Measurements from ENCODE around the gene RPAIN. TPM values are rescaled to one million over a fixed set of nuclear protein-coding genes. Genes with fewer than 3 reads are reported as not detected.

The RPAIN gene
- total and polyA plus RNA-seq, 2 of the 13 experiments (the other 11 are each of a cell fraction or from before 2014, with no cell fraction given) = 42.1 to 58.5 TPM

DNA sequence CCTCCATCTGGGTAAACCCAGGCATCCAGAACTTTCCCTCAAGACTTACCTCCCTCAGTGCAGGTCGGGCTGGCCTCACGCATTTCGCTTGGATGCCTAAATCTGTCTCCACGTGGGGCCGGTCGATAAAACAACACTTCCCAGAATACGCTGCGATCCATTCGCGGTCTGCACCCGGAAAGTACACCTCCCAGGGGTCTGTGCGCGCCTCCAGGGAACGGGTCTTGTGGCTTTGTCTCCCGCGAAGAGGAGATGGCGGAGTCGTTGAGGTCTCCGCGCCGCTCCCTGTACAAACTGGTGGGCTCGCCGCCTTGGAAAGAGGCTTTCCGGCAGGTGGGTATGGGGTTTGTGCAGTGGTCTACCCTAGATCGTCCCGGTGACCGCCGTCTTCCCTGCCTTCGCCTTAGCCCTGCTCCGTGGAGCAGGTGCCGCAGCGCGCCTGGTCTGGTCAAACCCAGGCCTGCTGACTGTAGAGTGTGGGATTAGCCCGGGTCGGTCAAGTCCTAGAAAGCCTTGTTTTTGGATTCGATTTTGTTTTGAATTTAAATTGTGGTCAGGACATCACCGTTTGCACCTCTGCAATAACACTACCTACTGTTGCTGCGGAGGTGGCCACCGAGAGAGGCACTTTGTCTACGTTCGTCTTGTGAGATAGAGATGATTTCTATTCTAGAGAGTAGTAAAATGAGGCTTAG, at the start of gene RPAIN (continued):
- TF ChIP-seq, protein P1, sequence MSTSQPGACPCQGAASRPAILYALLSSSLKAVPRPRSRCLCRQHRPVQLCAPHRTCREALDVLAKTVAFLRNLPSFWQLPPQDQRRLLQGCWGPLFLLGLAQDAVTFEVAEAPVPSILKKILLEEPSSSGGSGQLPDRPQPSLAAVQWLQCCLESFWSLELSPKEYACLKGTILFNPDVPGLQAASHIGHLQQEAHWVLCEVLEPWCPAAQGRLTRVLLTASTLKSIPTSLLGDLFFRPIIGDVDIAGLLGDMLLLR (CRISPR knock-in tag; IDR thresholded peaks at IDR 0.05) = peak; percentile 91; the same call in 1 of the 2 replicates
- TF ChIP-seq, protein P2, sequence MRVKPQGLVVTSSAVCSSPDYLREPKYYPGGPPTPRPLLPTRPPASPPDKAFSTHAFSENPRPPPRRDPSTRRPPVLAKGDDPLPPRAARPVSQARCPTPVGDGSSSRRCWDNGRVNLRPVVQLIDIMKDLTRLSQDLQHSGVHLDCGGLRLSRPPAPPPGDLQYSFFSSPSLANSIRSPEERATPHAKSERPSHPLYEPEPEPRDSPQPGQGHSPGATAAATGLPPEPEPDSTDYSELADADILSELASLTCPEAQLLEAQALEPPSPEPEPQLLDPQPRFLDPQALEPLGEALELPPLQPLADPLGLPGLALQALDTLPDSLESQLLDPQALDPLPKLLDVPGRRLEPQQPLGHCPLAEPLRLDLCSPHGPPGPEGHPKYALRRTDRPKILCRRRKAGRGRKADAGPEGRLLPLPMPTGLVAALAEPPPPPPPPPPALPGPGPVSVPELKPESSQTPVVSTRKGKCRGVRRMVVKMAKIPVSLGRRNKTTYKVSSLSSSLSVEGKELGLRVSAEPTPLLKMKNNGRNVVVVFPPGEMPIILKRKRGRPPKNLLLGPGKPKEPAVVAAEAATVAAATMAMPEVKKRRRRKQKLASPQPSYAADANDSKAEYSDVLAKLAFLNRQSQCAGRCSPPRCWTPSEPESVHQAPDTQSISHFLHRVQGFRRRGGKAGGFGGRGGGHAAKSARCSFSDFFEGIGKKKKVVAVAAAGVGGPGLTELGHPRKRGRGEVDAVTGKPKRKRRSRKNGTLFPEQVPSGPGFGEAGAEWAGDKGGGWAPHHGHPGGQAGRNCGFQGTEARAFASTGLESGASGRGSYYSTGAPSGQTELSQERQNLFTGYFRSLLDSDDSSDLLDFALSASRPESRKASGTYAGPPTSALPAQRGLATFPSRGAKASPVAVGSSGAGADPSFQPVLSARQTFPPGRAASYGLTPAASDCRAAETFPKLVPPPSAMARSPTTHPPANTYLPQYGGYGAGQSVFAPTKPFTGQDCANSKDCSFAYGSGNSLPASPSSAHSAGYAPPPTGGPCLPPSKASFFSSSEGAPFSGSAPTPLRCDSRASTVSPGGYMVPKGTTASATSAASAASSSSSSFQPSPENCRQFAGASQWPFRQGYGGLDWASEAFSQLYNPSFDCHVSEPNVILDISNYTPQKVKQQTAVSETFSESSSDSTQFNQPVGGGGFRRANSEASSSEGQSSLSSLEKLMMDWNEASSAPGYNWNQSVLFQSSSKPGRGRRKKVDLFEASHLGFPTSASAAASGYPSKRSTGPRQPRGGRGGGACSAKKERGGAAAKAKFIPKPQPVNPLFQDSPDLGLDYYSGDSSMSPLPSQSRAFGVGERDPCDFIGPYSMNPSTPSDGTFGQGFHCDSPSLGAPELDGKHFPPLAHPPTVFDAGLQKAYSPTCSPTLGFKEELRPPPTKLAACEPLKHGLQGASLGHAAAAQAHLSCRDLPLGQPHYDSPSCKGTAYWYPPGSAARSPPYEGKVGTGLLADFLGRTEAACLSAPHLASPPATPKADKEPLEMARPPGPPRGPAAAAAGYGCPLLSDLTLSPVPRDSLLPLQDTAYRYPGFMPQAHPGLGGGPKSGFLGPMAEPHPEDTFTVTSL (CRISPR knock-in tag; IDR thresholded peaks at IDR 0.05; ENCODE audit: borderline replicate concordance) = peak; percentile 39; the same call in 1 of the 2 replicates
- TF ChIP-seq NFIB (CRISPR knock-in tag; IDR thresholded peaks at IDR 0.05; ENCODE audit: borderline replicate concordance) (no peak), AKAP8 (CRISPR knock-in tag; IDR thresholded peaks at IDR 0.05) (no peak), DNMT3B (CRISPR knock-in tag; conservative IDR thresholded peaks at IDR 0.05) (0 out of 2 replicates have a peak, but pooled peaks have one; percentile 36), ZNF749 (CRISPR knock-in tag; IDR thresholded peaks at IDR 0.05; ENCODE audit: borderline replicate concordance) (no peak), TAF1 (CRISPR knock-in tag; IDR thresholded peaks at IDR 0.05) (peak; percentile 72), GATA4 (IDR thresholded peaks at IDR 0.05; ENCODE audit: borderline replicate concordance, low read depth) (peak; percentile 68; the same call in 1 of the 2 replicates), NCOA5 (CRISPR knock-in tag; IDR thresholded peaks at IDR 0.05) (no peak), CENPT (CRISPR knock-in tag; IDR thresholded peaks at IDR 0.05; ENCODE audit: low read depth) (no peak), HDAC6 (IDR thresholded peaks at IDR 0.05; ENCODE audit: low read depth, low read length) (no peak), MIER3 (CRISPR knock-in tag; IDR thresholded peaks at IDR 0.05; ENCODE audit: borderline replicate concordance) (0 out of 2 replicates have a peak, but pooled peaks have one; percentile 9), THYN1 (CRISPR knock-in tag; IDR thresholded peaks at IDR 0.05; ENCODE audit: borderline replicate concordance, low read depth) (no peak)
- TF ChIP-seq, protein P3, sequence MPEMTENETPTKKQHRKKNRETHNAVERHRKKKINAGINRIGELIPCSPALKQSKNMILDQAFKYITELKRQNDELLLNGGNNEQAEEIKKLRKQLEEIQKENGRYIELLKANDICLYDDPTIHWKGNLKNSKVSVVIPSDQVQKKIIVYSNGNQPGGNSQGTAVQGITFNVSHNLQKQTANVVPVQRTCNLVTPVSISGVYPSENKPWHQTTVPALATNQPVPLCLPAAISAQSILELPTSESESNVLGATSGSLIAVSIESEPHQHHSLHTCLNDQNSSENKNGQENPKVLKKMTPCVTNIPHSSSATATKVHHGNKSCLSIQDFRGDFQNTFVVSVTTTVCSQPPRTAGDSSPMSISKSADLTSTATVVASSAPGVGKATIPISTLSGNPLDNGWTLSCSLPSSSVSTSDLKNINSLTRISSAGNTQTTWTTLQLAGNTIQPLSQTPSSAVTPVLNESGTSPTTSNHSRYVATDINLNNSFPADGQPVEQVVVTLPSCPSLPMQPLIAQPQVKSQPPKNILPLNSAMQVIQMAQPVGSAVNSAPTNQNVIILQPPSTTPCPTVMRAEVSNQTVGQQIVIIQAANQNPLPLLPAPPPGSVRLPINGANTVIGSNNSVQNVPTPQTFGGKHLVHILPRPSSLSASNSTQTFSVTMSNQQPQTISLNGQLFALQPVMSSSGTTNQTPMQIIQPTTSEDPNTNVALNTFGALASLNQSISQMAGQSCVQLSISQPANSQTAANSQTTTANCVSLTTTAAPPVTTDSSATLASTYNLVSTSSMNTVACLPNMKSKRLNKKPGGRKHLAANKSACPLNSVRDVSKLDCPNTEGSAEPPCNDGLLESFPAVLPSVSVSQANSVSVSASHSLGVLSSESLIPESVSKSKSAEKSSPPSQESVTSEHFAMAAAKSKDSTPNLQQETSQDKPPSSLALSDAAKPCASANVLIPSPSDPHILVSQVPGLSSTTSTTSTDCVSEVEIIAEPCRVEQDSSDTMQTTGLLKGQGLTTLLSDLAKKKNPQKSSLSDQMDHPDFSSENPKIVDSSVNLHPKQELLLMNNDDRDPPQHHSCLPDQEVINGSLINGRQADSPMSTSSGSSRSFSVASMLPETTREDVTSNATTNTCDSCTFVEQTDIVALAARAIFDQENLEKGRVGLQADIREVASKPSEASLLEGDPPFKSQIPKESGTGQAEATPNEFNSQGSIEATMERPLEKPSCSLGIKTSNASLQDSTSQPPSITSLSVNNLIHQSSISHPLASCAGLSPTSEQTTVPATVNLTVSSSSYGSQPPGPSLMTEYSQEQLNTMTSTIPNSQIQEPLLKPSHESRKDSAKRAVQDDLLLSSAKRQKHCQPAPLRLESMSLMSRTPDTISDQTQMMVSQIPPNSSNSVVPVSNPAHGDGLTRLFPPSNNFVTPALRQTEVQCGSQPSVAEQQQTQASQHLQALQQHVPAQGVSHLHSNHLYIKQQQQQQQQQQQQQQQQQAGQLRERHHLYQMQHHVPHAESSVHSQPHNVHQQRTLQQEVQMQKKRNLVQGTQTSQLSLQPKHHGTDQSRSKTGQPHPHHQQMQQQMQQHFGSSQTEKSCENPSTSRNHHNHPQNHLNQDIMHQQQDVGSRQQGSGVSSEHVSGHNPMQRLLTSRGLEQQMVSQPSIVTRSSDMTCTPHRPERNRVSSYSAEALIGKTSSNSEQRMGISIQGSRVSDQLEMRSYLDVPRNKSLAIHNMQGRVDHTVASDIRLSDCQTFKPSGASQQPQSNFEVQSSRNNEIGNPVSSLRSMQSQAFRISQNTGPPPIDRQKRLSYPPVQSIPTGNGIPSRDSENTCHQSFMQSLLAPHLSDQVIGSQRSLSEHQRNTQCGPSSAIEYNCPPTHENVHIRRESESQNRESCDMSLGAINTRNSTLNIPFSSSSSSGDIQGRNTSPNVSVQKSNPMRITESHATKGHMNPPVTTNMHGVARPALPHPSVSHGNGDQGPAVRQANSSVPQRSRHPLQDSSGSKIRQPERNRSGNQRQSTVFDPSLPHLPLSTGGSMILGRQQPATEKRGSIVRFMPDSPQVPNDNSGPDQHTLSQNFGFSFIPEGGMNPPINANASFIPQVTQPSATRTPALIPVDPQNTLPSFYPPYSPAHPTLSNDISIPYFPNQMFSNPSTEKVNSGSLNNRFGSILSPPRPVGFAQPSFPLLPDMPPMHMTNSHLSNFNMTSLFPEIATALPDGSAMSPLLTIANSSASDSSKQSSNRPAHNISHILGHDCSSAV (CRISPR knock-in tag; IDR thresholded peaks at IDR 0.05; ENCODE audit: borderline replicate concordance) = no peak
